Right kidney (tissue), 9 donors: ENCODE measurements around the gene NKAP.
"Not testable (repeated sequence)": the region's sequence is repeated elsewhere in the genome, so short reads cannot be mapped to it uniquely, and the experiment has no call there.

Experiments
- DNase-seq: peaks from one replicate; pipeline ENCODE4 v3.0.0-alpha.2; 2016
- long read RNA-seq, 8 donors: transcript quantifications; one replicate each; lab custom pipeline, GENCODE V29; 2026

The NKAP gene
- long read RNA-seq, donor 1, full-length matches to known transcripts: 2 of 13 reads
- long read RNA-seq, donor 1, partial matches to known transcripts: 11 of 13 reads
- long read RNA-seq, donor 1, other reads (novel, unspliced or antisense): 0 of 13 reads
- long read RNA-seq, donor 2, full-length matches to known transcripts: 1 of 13 reads
- long read RNA-seq, donor 2, partial matches to known transcripts: 12 of 13 reads
- long read RNA-seq, donor 2, other reads (novel, unspliced or antisense): 0 of 13 reads
- long read RNA-seq, donor 3, full-length matches to known transcripts: 4 of 4 reads
- long read RNA-seq, donor 3, partial matches to known transcripts: 0 of 4 reads
- long read RNA-seq, donor 3, other reads (novel, unspliced or antisense): 0 of 4 reads
- long read RNA-seq, donor 4, full-length matches to known transcripts: 4 of 24 reads
- long read RNA-seq, donor 4, partial matches to known transcripts: 20 of 24 reads
- long read RNA-seq, donor 4, other reads (novel, unspliced or antisense): 0 of 24 reads
- long read RNA-seq, donor 5, full-length matches to known transcripts: 3 of 19 reads
- long read RNA-seq, donor 5, partial matches to known transcripts: 16 of 19 reads
- long read RNA-seq, donor 5, other reads (novel, unspliced or antisense): 0 of 19 reads
- long read RNA-seq, donor 6, full-length matches to known transcripts: 2 of 8 reads
- long read RNA-seq, donor 6, partial matches to known transcripts: 6 of 8 reads
- long read RNA-seq, donor 6, other reads (novel, unspliced or antisense): 0 of 8 reads
- long read RNA-seq, donor 7, partial matches to known transcripts: 20 of 23 reads
- long read RNA-seq, donor 7, other reads (novel, unspliced or antisense): 0 of 23 reads
- long read RNA-seq, donor 8, full-length matches to known transcripts: 3 of 3 reads
- long read RNA-seq, donor 8, partial matches to known transcripts: 0 of 3 reads
- long read RNA-seq, donor 8, other reads (novel, unspliced or antisense): 0 of 3 reads

DNA sequence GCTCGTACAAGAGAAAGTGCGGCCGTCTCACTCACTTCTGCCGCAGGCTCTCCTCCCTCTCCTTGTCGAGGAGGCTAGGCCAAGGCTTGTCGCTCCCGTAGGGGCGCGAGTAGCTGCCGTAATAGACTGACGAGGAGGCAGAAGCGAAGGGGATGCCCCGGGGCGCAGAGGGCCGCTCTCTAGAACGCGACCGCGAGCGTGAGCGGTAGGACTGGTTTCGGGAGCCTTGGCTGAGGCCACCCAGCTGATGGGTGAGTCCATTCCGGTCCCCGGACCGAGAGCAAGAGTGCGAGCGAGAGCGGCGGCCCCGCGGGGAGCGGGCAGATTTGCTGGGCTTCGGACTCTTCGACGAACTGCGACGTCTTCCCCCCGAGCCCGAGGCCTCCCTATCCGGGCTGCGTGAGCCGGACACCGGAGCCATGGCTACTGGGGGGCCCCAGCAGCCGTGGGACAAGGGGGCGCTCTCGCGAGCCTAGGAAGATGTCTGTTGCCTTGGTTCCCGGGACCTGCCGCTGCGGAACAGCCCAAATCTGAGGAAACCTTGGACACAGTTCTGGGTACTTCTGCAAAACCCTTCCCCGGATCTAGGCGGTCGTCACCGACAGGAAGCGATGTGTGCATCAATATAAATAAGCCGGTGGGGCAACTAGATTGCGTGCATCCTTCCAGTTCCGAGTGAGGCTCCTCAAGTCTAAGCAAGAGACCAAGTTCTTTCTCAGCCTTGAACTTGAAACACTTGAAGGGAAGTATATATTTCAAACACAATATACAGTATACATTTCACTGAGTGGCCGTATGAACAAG lies at the start of gene NKAP:
TSS of gene NKAP (minus strand) at position 567 of the 804 bp plus-strand sequence. CDS start at position 421, 146 bp downstream.
- peak; percentile 85 for DNase-seq

- DNase-seq: no peak
Observed at GRCh38 chrX:119991005-119991787, 47.6 kb upstream of the NKAP start.

DNA sequence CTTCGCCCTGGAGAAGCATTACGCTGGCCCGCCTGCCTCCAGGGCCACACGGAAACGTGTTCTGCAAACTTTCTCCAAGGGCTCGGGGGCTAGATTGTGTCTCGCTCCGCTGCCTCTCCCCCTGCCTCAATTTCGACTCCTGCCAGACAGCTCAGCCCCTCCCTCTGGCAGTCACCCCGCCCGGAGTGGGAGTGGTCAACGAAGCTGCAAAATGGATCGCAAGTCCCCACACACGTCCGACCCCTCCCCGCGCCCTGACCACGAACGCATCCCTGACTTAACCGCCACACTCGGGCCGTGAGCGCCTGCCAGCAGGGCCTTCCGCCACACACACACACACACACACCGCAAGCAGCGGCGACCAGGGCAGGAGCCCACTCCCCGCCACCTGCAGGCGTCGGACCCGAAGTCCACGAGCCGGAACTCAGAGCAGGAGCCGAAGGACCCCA lies 47.0 kb upstream of the NKAP start:
- DNase-seq: no peak

GRCh38 chrX:119989905-119990555 lies 46.5 kb upstream of the NKAP start:
- no peak for DNase-seq

- no peak for DNase-seq
Observed at GRCh38 chrX:119986203-119986602, 42.7 kb upstream of the NKAP start.

DNA sequence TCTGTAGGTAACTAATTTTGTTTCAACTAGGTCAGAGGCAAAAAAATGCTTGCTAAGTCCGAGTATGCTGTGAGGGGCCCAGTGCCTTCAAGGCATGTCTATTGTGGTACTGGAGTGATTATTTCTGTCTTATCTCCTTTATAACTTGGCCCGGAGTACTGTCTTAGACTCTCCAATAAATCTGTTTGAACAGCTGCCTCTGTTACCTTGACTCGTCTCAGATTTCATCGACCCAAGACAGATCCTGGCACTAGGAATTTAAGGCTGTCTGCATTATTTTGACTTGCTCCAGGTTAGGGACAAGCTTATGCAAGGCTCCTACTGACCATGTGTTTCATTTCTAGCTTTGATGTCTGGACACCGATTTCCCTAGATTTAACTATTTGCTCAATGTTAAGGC lies 41.1 kb upstream of the NKAP start:
- DNase-seq: no peak

DNA sequence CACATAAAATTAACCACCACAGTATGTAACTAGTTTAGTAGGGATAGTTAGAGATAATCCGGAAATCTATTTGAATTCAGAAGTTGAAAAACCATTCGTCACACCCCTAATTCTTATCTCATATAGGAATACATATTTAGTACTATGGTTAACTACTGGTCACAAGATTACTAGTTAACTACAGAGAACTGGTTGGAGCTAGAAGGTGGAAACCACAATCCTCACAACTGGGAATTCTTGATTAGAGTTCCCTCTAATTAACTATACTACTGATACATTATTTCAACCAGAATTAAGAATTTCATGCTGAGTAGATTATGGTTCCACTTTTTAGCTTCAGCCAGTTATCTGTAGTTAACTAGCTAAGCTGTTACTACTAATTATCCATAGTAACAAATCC lies 39.9 kb upstream of the NKAP start:
- no peak for DNase-seq

GRCh38 chrX:119982145-119982544 lies 38.6 kb upstream of the NKAP start:
- no peak for DNase-seq

GRCh38 chrX:119981286-119982070 lies 37.9 kb upstream of the NKAP start:
- no peak for DNase-seq

DNA sequence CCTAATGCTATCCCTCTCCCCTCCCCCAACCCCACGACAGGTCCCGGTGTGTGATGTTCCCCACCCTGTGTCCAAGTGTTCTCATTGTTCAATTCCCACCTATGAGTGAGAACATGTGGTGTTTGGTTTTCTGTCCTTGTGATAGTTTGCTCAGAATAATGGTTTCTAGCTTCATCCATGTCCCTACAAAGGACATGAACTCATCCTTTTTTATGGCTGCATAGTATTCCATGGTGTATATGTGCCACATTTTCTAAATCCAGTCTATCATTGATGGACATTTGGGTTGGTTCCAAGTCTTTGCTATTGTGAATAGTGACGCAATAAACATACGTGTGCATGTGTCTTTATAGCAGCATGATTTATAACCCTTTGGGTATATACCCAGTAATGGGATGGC lies 33.6 kb upstream of the NKAP start:
- not testable (repeated sequence) for DNase-seq

GRCh38 chrX:119971184-119971583 lies 27.6 kb upstream of the NKAP start:
- no peak for DNase-seq

- DNase-seq: no peak
Observed at GRCh38 chrX:119970574-119970973, 27.0 kb upstream of the NKAP start.

- DNase-seq: not testable (repeated sequence)
Observed at GRCh38 chrX:119966837-119967236, 23.3 kb upstream of the NKAP start.

DNA sequence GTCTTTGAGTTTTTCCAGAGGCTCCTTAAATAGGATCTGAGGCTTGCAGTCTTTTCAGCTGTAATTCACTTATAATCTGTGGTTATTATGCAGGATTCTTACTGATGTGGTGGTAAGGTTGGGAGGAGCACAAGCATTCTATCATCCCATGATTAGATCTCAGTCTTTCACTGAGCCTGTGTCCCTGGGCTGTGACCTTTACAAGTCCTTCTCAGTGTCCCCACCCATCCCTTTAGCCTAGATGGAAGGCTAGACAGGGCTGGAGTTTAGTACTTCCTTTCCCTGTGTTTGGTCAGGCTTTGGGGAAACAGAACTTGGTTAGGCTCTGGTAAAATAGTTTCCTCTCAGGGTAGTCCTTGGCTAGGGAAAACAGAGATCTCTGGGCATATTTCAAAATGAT lies 17.1 kb upstream of the NKAP start:
- DNase-seq: no peak

- DNase-seq: not testable (repeated sequence)
Observed at GRCh38 chrX:119955807-119956570, 12.4 kb upstream of the NKAP start.

- no peak for DNase-seq
Observed at GRCh38 chrX:119954374-119954773, 10.8 kb upstream of the NKAP start.

DNA sequence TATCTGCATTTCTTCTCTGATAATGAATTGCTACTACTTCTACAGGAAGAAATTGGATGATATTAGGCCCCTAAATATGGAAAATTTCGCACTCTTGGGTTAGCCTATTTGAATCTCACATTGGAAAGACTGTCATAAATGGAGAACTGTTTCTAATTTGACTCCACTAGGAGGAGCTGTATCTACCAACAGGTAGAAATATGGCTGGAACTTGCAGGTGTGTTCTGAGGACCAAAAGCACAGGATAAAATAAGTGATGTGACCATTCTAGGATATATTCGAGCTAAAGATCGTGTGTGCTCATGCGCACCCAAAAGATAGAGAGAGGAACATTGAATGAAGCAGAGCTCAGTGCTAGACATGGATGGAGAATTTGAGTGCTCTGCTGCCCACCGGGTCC lies 4.8 kb upstream of the NKAP start:
- DNase-seq: no peak

DNA sequence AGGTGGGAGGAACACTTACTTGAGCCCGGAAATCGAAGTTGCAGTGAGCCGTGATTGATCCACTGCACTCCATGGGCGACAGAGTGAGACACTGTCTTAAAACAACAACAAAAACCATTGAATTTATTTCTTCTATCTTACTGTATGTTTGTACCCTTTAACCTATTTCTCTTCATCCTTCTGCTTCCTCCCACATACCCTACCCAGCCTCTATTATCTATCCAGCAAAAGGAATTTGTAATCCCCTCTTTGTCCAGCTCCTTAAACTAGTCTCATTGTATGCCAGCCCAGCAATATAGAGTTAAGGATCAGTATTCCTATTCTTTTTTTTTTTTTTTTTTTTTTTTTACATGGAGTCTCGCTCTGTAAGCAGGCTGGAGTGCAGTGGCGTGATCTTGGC lies 1.9 kb upstream of the NKAP start:
- DNase-seq: no peak

DNA sequence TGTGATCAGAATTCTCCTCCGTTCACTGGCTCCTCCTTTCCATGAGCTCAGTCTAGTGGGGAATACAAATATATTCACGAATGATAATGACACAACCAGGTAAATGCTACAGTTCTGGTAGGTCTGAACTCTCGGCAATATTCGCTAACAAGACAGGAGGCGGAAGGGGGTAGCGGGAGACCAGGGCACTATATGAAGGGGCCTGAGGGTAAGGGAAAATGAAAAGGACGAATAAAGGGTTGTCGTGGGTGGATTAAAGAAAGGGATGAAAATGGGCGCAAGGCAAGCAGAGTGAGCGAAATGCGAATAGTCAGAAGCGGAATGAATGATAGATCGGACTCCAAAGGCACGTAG lies 743 bp downstream of the NKAP start:
- DNase-seq: no peak
